ENCODE results near the gene DENND6A. TPM values are rescaled to one million over a fixed set of nuclear protein-coding genes. Genes with fewer than 3 reads are reported as not detected.

The DENND6A gene
- total and polyA plus RNA-seq, 2 donors (not counting 1 experiment from before 2014, with no cell fraction given): 11.4 to 13.4 TPM

DNA sequence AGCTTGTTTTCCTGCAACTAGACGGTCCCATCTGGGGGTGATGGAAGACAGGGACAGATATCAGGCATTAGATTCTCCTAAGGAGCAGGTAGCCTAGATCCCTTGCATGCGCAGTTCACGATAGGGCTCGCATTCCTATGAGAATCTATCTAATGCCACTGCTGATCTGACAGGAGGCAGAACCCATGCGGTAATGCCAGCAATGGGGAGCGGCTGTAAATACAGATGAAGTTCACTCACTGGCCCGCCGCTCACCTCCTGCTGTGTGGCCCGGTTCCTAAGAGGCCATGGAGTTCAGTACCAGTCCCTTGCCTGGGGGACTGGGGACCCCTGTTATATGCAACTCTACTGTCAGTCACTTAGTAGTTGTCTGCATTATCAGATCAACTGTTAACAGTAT lies 7.9 kb upstream of the DENND6A start:
- H3K9me3 ChIP-seq (ENCODE audit: control insufficient read depth, insufficient read depth, low read depth, low read length): no peaks in the 10 kb centered on the region
- H4K20me1 ChIP-seq (ENCODE audit: control insufficient read depth, extremely low read depth, insufficient read depth, low read length): no peaks in the 10 kb centered on the region
- no peak overlapping the region for H3K4me3 ChIP-seq (replicated peaks in 1 of 4; ENCODE audit: control extremely low read depth in 1 of 4, insufficient read depth in 1 of 4, low read depth in 3 of 4, low read length in 4 of 4)
- no peak overlapping the region for H2AFZ ChIP-seq (ENCODE audit: low read length)
- no peak for DNase-seq (ENCODE audit: low read depth in 2 of 2)
- H3K4me2 ChIP-seq (ENCODE audit: extremely low read depth, insufficient read depth, low read length): no peak overlapping the region
- TF ChIP-seq, protein P1, sequence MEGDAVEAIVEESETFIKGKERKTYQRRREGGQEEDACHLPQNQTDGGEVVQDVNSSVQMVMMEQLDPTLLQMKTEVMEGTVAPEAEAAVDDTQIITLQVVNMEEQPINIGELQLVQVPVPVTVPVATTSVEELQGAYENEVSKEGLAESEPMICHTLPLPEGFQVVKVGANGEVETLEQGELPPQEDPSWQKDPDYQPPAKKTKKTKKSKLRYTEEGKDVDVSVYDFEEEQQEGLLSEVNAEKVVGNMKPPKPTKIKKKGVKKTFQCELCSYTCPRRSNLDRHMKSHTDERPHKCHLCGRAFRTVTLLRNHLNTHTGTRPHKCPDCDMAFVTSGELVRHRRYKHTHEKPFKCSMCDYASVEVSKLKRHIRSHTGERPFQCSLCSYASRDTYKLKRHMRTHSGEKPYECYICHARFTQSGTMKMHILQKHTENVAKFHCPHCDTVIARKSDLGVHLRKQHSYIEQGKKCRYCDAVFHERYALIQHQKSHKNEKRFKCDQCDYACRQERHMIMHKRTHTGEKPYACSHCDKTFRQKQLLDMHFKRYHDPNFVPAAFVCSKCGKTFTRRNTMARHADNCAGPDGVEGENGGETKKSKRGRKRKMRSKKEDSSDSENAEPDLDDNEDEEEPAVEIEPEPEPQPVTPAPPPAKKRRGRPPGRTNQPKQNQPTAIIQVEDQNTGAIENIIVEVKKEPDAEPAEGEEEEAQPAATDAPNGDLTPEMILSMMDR (conservative IDR thresholded peaks at IDR 0.05 in 1 of 2, IDR thresholded peaks at IDR 0.05 in 1 of 2; ENCODE audit: low read depth in 1 of 2, low read length in 2 of 2): no peak
- no peak for TF ChIP-seq EZH2 (IDR thresholded peaks at IDR 0.05; ENCODE audit: low read length, missing control alignments)
- H3K4me1 ChIP-seq (ENCODE audit: control insufficient read depth, extremely low read depth, insufficient read depth, low read length): no peaks in the 10 kb centered on the region
- no peak overlapping the region for H3K27ac ChIP-seq (ENCODE audit: insufficient read depth, low read length)
- H3K27me3 ChIP-seq (ENCODE audit: control insufficient read depth, insufficient read depth, low read length): no peaks in the 10 kb centered on the region
- no peak overlapping the region for H3K9ac ChIP-seq (ENCODE audit: insufficient read depth, low read length)
- H3K79me2 ChIP-seq (ENCODE audit: control insufficient read depth, insufficient read depth, low read length): no peaks in the 10 kb centered on the region
- H3K36me3 ChIP-seq (ENCODE audit: control insufficient read depth, insufficient read depth, low read length): no peaks in the 10 kb centered on the region

DNA sequence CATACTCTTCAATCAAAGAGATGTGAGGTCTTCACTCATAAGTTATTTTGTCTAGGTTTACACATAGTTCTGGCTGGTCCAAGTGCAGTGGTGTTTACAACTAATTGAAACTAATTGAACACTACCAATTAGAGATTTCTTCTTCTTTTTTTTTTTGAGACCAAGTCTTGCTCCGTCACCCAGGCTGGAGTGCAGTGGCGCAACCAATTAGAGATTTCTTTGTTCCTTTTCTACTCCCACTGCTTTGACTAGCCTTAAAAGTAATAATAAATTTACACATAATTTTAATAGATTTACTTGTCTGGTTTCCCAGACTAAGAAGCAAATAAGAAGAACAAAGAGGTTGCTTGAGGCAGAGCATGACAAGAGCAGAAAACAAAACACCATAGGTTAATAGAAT lies 6.7 kb upstream of the DENND6A start:
- DNase-seq (ENCODE audit: low read depth in 2 of 2): no peak
- H3K27ac ChIP-seq (ENCODE audit: insufficient read depth, low read length): no peak overlapping the region
- no peaks in the 10 kb centered on the region for H3K4me1 ChIP-seq (ENCODE audit: control insufficient read depth, extremely low read depth, insufficient read depth, low read length)
- H3K4me3 ChIP-seq (replicated peaks in 1 of 4; ENCODE audit: control extremely low read depth in 1 of 4, insufficient read depth in 1 of 4, low read depth in 3 of 4, low read length in 4 of 4): no peak overlapping the region
- no peaks in the 10 kb centered on the region for H4K20me1 ChIP-seq (ENCODE audit: control insufficient read depth, extremely low read depth, insufficient read depth, low read length)
- H3K27me3 ChIP-seq (ENCODE audit: control insufficient read depth, insufficient read depth, low read length): no peaks in the 10 kb centered on the region
- H3K4me2 ChIP-seq (ENCODE audit: extremely low read depth, insufficient read depth, low read length): no peak overlapping the region
- H3K9ac ChIP-seq (ENCODE audit: insufficient read depth, low read length): no peak overlapping the region
- H3K9me3 ChIP-seq (ENCODE audit: control insufficient read depth, insufficient read depth, low read depth, low read length): no peaks in the 10 kb centered on the region
- no peaks in the 10 kb centered on the region for H3K36me3 ChIP-seq (ENCODE audit: control insufficient read depth, insufficient read depth, low read length)
- H2AFZ ChIP-seq (ENCODE audit: low read length): no peak overlapping the region
- no peaks in the 10 kb centered on the region for H3K79me2 ChIP-seq (ENCODE audit: control insufficient read depth, insufficient read depth, low read length)
- TF ChIP-seq EZH2 (IDR thresholded peaks at IDR 0.05; ENCODE audit: low read length, missing control alignments): no peak
- TF ChIP-seq, protein P1 (conservative IDR thresholded peaks at IDR 0.05 in 1 of 2, IDR thresholded peaks at IDR 0.05 in 1 of 2; ENCODE audit: low read depth in 1 of 2, low read length in 2 of 2): no peak

GRCh38 chr3:57696801-57697321 lies 4.0 kb upstream of the DENND6A start:
- Histone ChIP-seq H3K27ac (ENCODE audit: insufficient read depth, low read length) (no peak overlapping the region), H3K36me3 (ENCODE audit: control insufficient read depth, insufficient read depth, low read length) (no peaks in the 10 kb centered on the region), H3K4me3 (replicated peaks in 1 of 4; ENCODE audit: control extremely low read depth in 1 of 4, insufficient read depth in 1 of 4, low read depth in 3 of 4, low read length in 4 of 4) (no peak overlapping the region), H3K4me1 (ENCODE audit: control insufficient read depth, extremely low read depth, insufficient read depth, low read length) (no peaks in the 10 kb centered on the region), H3K79me2 (ENCODE audit: control insufficient read depth, insufficient read depth, low read length) (peaks cover 4% of the 10 kb centered on the region), H3K4me2 (ENCODE audit: extremely low read depth, insufficient read depth, low read length) (no peak overlapping the region), H3K27me3 (ENCODE audit: control insufficient read depth, insufficient read depth, low read length) (no peaks in the 10 kb centered on the region), H3K9me3 (ENCODE audit: control insufficient read depth, insufficient read depth, low read depth, low read length) (no peaks in the 10 kb centered on the region), H2AFZ (ENCODE audit: low read length) (no peak overlapping the region), H4K20me1 (ENCODE audit: control insufficient read depth, extremely low read depth, insufficient read depth, low read length) (no peaks in the 10 kb centered on the region), H3K9ac (ENCODE audit: insufficient read depth, low read length) (no peak overlapping the region)
- TF ChIP-seq EZH2 (IDR thresholded peaks at IDR 0.05; ENCODE audit: low read length, missing control alignments): no peak
- TF ChIP-seq, protein P1 (conservative IDR thresholded peaks at IDR 0.05 in 1 of 2, IDR thresholded peaks at IDR 0.05 in 1 of 2; ENCODE audit: low read depth in 1 of 2, low read length in 2 of 2): no peak
- DNase-seq (ENCODE audit: low read depth in 2 of 2): peak in 1 of 2 donors; percentile 43

Data from fibroblast of lung (primary cell).